Sigmoid colon (tissue), 4 donors: ENCODE results near the gene KLRK1.
"Not testable (repeated sequence)": the region's sequence is repeated elsewhere in the genome, so short reads cannot be mapped to it uniquely, and the experiment has no call there.

Source experiments
- CTCF ChIP-seq, 4 experiments: fragments of 450-650 bp in 3 of 4; fragments of 200-600 bp in 1 of 4; IDR thresholded peaks; one replicate each; pipeline ENCODE4 v1.5.1; 2016 to 2019; ENCODE audit warnings: antibody characterized with exemption in 4 of 4, mild to moderate bottlenecking in 3 of 4, moderate library complexity in 2 of 4
- EP300 ChIP-seq, 4 donors: sonication (generic); formaldehyde crosslinking; IDR thresholded peaks; one replicate each; pipeline ENCODE4 v1.6.1; 2017; ENCODE audit warnings: antibody characterized with exemption in 4 of 4
- POLR2A ChIP-seq, 2 donors: fragments of 450-650 bp; IDR thresholded peaks; one replicate each; pipeline ENCODE4 v1.6.1; 2016; ENCODE audit warnings: antibody characterized with exemption in 2 of 2, mild to moderate bottlenecking in 2 of 2, moderate library complexity in 2 of 2

GRCh38 chr12:10437601-10438000 is 47.8 kb upstream of the KLRK1 start:
- TF ChIP-seq CTCF, POLR2A, EP300 (IDR thresholded peaks at IDR 0.05): not testable (repeated sequence)
